GM10248 (cell line): ENCODE results near the gene NOD1.

ENCODE experiments used
- CTCF ChIA-PET: fragments of 300-600 bp; sonication (Branson Sonifier 250); formaldehyde crosslinking; extraction: SDS; loops from one replicate; lab custom pipeline; 2021; ENCODE audit warnings: antibody characterized with exemption; lab: Yijun Ruan, JAX
- POLR2A ChIA-PET: fragments of 350-650 bp; sonication (Branson Sonifier 250); formaldehyde crosslinking; extraction: SDS; loops from one replicate; lab custom pipeline; 2020; ENCODE audit warnings: antibody characterized with exemption; lab: Yijun Ruan, JAX
- DNase-seq: peaks from one replicate; pipeline ENCODE4 v3.0.0; 2012; ENCODE audit errors: extremely low spot score
- TF ChIP-seq, protein P1 (sequence below): IDR thresholded peaks from 2 replicates; pipeline ENCODE4 v1.5.1; 2012; ENCODE audit warnings: mild to moderate bottlenecking, low read depth; ENCODE audit errors: extremely low read depth, missing control alignments, control extremely low read depth

NOD1 gene

DNA sequence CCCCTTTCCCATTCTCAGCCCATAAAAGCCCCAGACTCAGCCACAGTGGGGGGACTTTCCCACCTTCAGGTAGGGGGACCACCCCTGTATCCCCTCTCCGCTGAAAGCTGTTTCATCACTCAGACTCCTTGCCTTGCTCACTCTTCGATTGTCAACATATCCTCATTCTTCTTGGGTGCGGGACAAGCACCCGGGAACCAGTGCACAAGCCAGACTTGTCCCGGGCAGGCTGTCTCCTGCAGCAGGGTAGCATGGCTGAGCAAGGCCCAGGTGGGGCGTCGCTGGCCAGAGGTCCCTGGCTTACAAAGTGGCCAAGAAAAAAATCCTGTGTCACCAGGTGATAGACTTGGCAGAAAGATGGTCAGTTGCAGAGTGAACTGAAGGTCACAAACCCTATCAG lies 64.7 kb downstream of the NOD1 start:
- TF ChIP-seq, protein P1, sequence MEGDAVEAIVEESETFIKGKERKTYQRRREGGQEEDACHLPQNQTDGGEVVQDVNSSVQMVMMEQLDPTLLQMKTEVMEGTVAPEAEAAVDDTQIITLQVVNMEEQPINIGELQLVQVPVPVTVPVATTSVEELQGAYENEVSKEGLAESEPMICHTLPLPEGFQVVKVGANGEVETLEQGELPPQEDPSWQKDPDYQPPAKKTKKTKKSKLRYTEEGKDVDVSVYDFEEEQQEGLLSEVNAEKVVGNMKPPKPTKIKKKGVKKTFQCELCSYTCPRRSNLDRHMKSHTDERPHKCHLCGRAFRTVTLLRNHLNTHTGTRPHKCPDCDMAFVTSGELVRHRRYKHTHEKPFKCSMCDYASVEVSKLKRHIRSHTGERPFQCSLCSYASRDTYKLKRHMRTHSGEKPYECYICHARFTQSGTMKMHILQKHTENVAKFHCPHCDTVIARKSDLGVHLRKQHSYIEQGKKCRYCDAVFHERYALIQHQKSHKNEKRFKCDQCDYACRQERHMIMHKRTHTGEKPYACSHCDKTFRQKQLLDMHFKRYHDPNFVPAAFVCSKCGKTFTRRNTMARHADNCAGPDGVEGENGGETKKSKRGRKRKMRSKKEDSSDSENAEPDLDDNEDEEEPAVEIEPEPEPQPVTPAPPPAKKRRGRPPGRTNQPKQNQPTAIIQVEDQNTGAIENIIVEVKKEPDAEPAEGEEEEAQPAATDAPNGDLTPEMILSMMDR: no peak
- ChIA-PET POLR2A (no interaction called here), CTCF (interaction anchor here (0.8 to 4.8 kb wide), 6 partner anchors 14 to 150 kb away, joined by 3 to 29 read pairs (median 6); no protein-coding TSS in a partner anchor)
- DNase-seq: no peak

DNA sequence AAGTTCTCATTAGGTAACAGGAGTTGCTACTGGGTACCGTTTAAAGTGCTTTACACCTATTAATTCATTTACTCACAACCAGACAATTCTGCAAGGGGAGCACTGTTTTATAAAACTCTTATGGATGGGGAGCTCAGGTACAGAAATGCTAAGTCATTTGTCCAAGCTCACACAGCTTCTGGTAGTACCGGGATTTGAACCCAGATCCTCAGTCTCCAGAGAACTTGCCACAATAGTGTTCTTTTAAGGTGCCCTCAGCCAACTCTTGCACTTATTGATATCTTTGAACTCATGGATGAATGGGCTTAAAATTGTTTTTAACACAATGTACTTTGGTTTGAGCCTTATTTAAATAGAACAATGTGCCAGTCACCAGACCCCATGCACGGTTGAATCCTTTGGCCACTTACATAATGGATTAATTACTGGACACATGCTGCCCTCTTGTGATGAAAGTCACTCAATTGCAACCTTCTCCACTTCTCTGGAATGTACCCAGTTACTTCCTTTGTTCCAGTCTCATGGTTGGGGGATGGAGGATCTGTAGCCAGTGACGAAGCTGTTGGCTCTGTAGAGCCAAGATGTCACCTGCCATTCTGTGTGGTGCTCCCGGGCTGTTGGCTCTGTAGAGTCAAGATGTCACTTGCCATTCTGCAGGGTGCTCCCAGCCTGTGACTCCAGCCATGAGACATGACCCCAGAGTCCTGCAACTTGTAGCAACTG lies 65.6 kb downstream of the NOD1 start:
- TF ChIP-seq, protein P1: peak; percentile 50
- peak; percentile 48 for DNase-seq
- POLR2A ChIA-PET: no interaction called here
- CTCF ChIA-PET: interaction anchor here (0.6 to 4.8 kb wide), 13 partner anchors 13 to 283 kb away, joined by 3 to 29 read pairs (median 4); no protein-coding TSS in a partner anchor

DNA sequence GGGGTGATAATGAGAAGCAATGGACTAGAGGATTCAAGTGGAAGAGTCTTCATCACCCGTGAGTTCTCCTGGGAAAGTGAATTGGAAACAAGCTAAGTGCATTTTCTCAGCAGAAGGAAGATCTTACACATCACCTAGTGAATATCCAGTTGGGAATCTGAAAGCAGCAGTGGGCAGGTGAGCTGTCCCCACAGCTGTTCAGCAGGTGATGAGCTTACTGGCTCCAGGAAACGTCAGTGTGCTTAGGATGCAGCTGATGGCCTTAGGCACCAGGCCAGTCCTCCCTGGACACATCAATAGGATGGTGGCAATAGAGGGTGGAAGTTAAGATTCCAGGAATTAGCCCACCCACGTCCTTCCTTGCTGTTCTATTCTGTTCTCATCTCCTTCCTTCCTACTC lies 66.7 kb downstream of the NOD1 start:
- ChIA-PET CTCF (interaction anchor here (0.8 to 4.8 kb wide), 5 partner anchors 12 to 250 kb away, joined by 3 to 29 read pairs (median 6); no protein-coding TSS in a partner anchor), POLR2A (no interaction called here)
- no peak for DNase-seq
- TF ChIP-seq, protein P1: no peak

DNA sequence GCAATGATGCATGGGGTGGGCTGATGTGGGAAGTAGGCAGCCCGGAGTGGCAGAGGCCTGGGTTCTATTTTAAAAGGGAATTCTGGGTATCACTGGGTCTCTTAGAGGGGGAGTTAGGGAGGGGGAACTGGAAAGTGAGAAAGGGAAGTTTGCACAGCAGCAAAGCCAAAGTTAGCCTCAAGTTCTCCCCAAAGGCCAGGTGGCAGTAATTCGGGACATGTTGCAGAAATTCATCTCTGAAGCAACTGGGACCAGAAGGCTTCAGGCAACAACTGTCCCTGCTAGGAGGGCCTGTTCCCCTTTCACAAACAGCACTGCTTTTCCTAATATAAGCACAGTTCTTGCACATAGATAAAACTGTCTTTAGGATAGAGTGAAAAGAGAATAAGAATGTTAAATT lies 67.4 kb downstream of the NOD1 start:
- POLR2A ChIA-PET: no interaction called here
- CTCF ChIA-PET: interaction anchor here (0.8 to 4.8 kb wide), 4 partner anchors 19 to 246 kb away, joined by 3 to 29 read pairs (median 3); no protein-coding TSS in a partner anchor
- DNase-seq: no peak
- TF ChIP-seq, protein P1: no peak

DNA sequence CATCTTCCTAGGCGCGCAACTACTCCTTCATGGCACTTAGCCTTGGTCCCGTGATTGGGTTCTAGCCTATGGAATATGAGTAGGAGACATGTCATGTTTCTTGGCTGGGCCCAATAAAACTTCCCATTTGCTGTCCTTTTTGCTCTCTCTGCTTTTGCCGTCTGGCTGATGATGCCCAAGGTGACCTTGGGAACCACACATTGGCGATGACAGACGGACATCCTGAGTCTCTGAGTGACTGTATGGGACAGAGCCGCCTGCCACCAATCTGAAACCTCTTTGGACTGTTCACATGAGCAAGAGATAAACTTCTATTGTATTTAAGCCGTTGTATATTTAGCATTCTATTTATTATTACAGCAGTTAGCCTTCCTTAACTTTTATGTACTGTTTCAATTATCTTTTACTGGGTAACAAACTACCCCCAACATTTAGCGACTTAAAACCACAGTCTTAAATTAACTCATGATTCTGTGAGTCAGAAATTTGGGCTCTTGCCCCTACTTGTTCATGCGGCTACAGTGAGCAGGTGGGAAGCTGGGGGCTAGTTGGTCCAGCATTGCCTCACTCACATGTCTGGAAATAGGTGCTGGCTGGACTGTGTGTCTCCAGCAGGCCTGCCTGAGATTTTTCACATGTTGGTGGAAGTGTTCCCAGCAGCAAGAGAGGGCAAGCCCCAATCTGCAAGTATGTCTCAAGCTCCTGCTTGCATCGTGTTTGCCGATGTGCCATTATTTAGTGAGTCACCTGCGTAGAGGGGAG lies 71.7 kb downstream of the NOD1 start:
- TF ChIP-seq, protein P1: no peak
- POLR2A ChIA-PET: no interaction called here
- DNase-seq: no peak
- CTCF ChIA-PET: interaction anchor here (1.1 to 1.7 kb wide), 3 partner anchors 15 to 157 kb away, joined by 3 to 4 read pairs (median 3); no protein-coding TSS in a partner anchor

DNA sequence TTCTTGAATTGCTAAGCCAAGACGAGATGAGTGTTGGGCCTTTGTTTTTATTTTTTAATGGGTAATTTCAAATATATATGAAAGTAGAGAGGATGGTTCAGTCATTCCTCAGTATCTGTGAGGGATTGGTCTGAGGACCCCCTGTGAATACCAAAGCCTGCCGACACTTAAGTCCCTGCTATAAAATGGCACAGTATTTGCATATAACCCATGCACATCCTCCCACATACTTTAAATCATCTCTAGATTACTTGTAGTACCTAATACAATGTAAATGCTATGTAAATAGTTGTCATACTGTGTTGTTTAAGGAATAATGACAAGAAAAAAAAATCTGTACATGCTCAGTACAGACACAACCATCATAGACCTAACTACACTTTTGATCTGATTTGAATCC lies 73.4 kb downstream of the NOD1 start:
- ChIA-PET CTCF (interaction anchor here (1.3 kb wide), 1 partner anchor 20 kb away, joined by 3 read pairs; no protein-coding TSS in a partner anchor), POLR2A (no interaction called here)
- TF ChIP-seq, protein P1: no peak
- DNase-seq: no peak
